Measurements from ENCODE around the gene JAK1.

GRCh38 chr1:64913361-64914015 is 52.9 kb downstream of the JAK1 start:
- TF ChIP-seq EHMT2 (IDR thresholded peaks at IDR 0.05; ENCODE audit: low read depth) (no peak), MAX (IDR thresholded peaks at IDR 0.05) (no peak), POLR2A (IDR thresholded peaks at IDR 0.05; ENCODE audit: low read length) (no peak), SMC3 (IDR thresholded peaks at IDR 0.05) (no peak), CTCF (IDR thresholded peaks at IDR 0.05) (no peak), EP300 (IDR thresholded peaks at IDR 0.05) (no peak)
